Mammary epithelial cell (primary cell): ENCODE measurements around the gene ZC3H7A.

Experiments
- CTCF ChIP-seq, 2 donors: IDR thresholded peaks in 1 of 2; conservative IDR thresholded peaks in 1 of 2; 2 replicates each; pipeline ENCODE4 v1.5.1; 2011 to 2012; ENCODE audit warnings: inconsistent platforms in 2 of 2, low read length in 2 of 2, mild to moderate bottlenecking in 2 of 2, control low read depth in 1 of 2, low read depth in 1 of 2; ENCODE audit not compliant: insufficient read depth in 1 of 2; ENCODE audit errors: extremely low read depth in 1 of 2
- EZH2 ChIP-seq: IDR thresholded peaks from 2 replicates; pipeline ENCODE4 v1.6.1; 2012; ENCODE audit warnings: low read length, inconsistent platforms, borderline replicate concordance

- TF ChIP-seq CTCF (conservative IDR thresholded peaks at IDR 0.05 in 1 of 2, IDR thresholded peaks at IDR 0.05 in 1 of 2; ENCODE audit: extremely low read depth in 1 of 2, insufficient read depth in 1 of 2, low read depth in 1 of 2, low read length in 2 of 2) (no peak), EZH2 (no peak)
These were observed 562 bp downstream of the ZC3H7A start for GRCh38 chr16:11796227-11797165.
